Transverse colon (tissue), 3 donors: ENCODE results near the gene ESYT2.

Experiments
- CTCF ChIP-seq, 5 experiments: fragments of 200-600 bp in 3 of 5; fragments of 450-650 bp in 2 of 5; sonication (generic) in 3 of 5; IDR thresholded peaks; 1 replicate in 2 of 5; 2 replicates in 3 of 5; pipeline ENCODE4 v1.5.1; 2016 to 2017; ENCODE audit warnings: antibody characterized with exemption in 5 of 5, inconsistent platforms in 3 of 5, mild to moderate bottlenecking in 2 of 5, moderate library complexity in 1 of 5
- EP300 ChIP-seq: sonication (generic); formaldehyde crosslinking; IDR thresholded peaks from one replicate; pipeline ENCODE4 v1.6.1; 2017; ENCODE audit warnings: antibody characterized with exemption, low read depth
- POLR2A ChIP-seq: fragments of 450-650 bp; IDR thresholded peaks from one replicate; pipeline ENCODE4 v1.6.1; 2016; ENCODE audit warnings: antibody characterized with exemption, mild to moderate bottlenecking, moderate library complexity

- no peak for TF ChIP-seq CTCF (IDR thresholded peaks at IDR 0.05)
- TF ChIP-seq POLR2A = no peak
- no peak for TF ChIP-seq EP300
Observed at GRCh38 chr7:158685693-158686092, 143.6 kb downstream of the ESYT2 start.
